HepG2 (cell line): Measurements from ENCODE around the gene PLPPR2. TPM values are rescaled to one million over a fixed set of nuclear protein-coding genes. Genes with fewer than 3 reads are reported as not detected.

Experiments used
- FIP1L1 ChIP-seq: fragments of 200-400 bp; formaldehyde crosslinking; IDR thresholded peaks from 2 replicates; pipeline ENCODE4 v1.6.1; 2018; ENCODE audit warnings: low read depth, mild to moderate bottlenecking, low read length, moderate library complexity, borderline replicate concordance; ENCODE audit not compliant: insufficient read depth
- IKZF1 ChIP-seq: fragments of 450-650 bp; IDR thresholded peaks from 2 replicates; pipeline ENCODE4 v1.7.1; 2016
- KLF16 ChIP-seq, 2 experiments: sonication (generic) in 1 of 2; formaldehyde crosslinking in 1 of 2; IDR thresholded peaks; 2 replicates each; pipeline versions ENCODE4 v1.6.1 to v1.8.0; 2016 to 2023; ENCODE audit warnings: missing genetic modification reagents in 2 of 2, missing compliant biosample characterization in 1 of 2
- LCORL ChIP-seq, 2 experiments: fragments of 450-650 bp in 1 of 2; sonication (generic) in 1 of 2; formaldehyde crosslinking in 1 of 2; IDR thresholded peaks; 2 replicates each; pipeline versions ENCODE4 v1.5.0 to v1.6.1; 2017 to 2020; ENCODE audit warnings: antibody characterized with exemption in 1 of 2, missing genetic modification reagents in 1 of 2
- RORA ChIP-seq: sonication (generic); formaldehyde crosslinking; IDR thresholded peaks from 2 replicates; pipeline ENCODE4 v1.5.0; 2020; ENCODE audit warnings: mild to moderate bottlenecking, missing genetic modification reagents, moderate library complexity
- ZKSCAN1 ChIP-seq: fragments of 150-350 bp; IDR thresholded peaks from 2 replicates; pipeline ENCODE4 v1.6.1; 2014; ENCODE audit warnings: low read length
- ZNF232 ChIP-seq: sonication (generic); formaldehyde crosslinking; IDR thresholded peaks from 2 replicates; pipeline ENCODE4 v1.4.0; 2020; ENCODE audit warnings: missing genetic modification reagents, borderline replicate concordance
- ZNF34 ChIP-seq: sonication (generic); formaldehyde crosslinking; IDR thresholded peaks from 2 replicates; pipeline ENCODE4 v1.4.0; 2020; ENCODE audit warnings: mild to moderate bottlenecking, missing genetic modification reagents, borderline replicate concordance
- ZNF556 ChIP-seq: sonication (generic); formaldehyde crosslinking; IDR thresholded peaks from 2 replicates; pipeline ENCODE4 v1.4.0; 2020; ENCODE audit warnings: mild to moderate bottlenecking, missing genetic modification reagents, borderline replicate concordance
- ZNF724P ChIP-seq: sonication (generic); formaldehyde crosslinking; IDR thresholded peaks from 2 replicates; pipeline ENCODE4 v1.8.0; 2022; ENCODE audit warnings: missing genetic modification reagents, borderline replicate concordance
- ZNF891 ChIP-seq: sonication (generic); formaldehyde crosslinking; IDR thresholded peaks from 2 replicates; pipeline ENCODE4 v1.5.0; 2020; ENCODE audit warnings: mild to moderate bottlenecking, missing genetic modification reagents
- polyA plus RNA-seq, 8 experiments: library from polyadenylated mRNA; depleted of rRNA in 3 of 8; stranded (reverse) in 7 of 8; unstranded in 1 of 8; fragments of >200 nt; fragmentation: Illumina TruSeq in 4 of 8; extraction: Trizol in 4 of 8; gene quantifications; 2 replicates each; pipeline versions ENCODE4 v1.2.1 to v1.2.3, GENCODE V29; 2011 to 2016; ENCODE audit warnings: low read depth in 4 of 8, missing spikeins in 1 of 8, mixed read lengths in 1 of 8; ENCODE audit not compliant: insufficient read depth in 1 of 8
- total RNA-seq, 5 experiments: library from RNA; depleted of rRNA; stranded (reverse); fragments of >200 nt; fragmentation: Illumina TruSeq; extraction: Trizol; gene quantifications; 2 replicates each; pipeline ENCODE4 v1.2.3, GENCODE V29; 2016; ENCODE audit warnings: low read depth in 1 of 5
- TF ChIP-seq, protein P1 (sequence below): sonication (generic); formaldehyde crosslinking; IDR thresholded peaks from 2 replicates; pipeline ENCODE4 v1.4.0; 2020; ENCODE audit warnings: mild to moderate bottlenecking, missing genetic modification reagents
- TF ChIP-seq, protein P2 (sequence below): sonication (generic); formaldehyde crosslinking; IDR thresholded peaks from 2 replicates; pipeline ENCODE4 v1.8.0; 2022; ENCODE audit warnings: mild to moderate bottlenecking, missing genetic modification reagents, moderate library complexity
- TF ChIP-seq, protein P3 (sequence below): sonication (generic); formaldehyde crosslinking; IDR thresholded peaks from 2 replicates; pipeline ENCODE4 v1.4.0; 2020; ENCODE audit warnings: missing genetic modification reagents

The PLPPR2 gene
- total and polyA plus RNA-seq, 2 of the 13 experiments (the other 11 are each of a cell fraction or from before 2014, with no cell fraction given): 1.5 to 2.1 TPM

DNA sequence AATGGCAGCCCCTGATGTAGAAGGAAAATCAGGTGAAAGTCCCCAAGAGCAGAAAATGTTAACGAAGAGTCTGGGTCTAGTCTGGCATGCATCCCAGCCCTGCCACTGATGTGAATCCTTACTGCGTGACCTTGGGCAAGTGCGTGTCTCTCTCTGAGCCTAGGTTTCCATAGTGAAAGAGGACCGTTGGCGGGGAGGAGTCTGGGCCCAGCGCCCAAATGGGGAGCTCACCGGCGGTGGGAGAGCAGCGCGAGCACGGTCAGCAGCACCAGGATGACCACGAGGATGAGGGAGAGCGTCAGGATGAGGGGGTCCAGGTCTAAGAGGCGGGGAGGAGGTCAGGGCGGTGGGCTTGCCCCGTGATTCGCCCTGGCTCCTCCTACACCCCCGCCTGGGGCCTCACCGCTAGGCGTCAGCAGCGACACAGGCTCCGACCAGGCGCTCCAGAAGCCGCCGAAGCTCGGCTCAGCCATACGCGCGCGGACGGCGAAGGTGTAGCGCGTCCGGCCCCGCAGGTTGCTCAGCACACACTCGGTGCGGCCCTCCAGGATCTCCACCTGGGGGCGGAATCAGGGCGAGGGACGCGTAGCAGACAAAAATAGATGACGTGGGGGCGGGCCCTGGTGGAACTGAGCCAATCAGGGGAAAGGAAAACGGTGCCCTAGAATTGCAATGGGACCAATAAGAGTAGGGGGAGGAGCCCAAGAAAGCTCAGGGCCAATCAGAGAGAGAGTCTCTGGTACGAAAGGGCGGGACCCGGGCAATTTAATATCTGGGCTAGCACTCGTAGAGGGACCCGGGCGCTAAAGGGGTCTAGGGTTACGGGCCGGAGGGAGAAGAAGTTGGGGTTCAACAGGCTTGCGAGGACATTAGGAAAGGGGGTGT, 25.7 kb downstream of the PLPPR2 start (continued):
- TF ChIP-seq, protein P1, sequence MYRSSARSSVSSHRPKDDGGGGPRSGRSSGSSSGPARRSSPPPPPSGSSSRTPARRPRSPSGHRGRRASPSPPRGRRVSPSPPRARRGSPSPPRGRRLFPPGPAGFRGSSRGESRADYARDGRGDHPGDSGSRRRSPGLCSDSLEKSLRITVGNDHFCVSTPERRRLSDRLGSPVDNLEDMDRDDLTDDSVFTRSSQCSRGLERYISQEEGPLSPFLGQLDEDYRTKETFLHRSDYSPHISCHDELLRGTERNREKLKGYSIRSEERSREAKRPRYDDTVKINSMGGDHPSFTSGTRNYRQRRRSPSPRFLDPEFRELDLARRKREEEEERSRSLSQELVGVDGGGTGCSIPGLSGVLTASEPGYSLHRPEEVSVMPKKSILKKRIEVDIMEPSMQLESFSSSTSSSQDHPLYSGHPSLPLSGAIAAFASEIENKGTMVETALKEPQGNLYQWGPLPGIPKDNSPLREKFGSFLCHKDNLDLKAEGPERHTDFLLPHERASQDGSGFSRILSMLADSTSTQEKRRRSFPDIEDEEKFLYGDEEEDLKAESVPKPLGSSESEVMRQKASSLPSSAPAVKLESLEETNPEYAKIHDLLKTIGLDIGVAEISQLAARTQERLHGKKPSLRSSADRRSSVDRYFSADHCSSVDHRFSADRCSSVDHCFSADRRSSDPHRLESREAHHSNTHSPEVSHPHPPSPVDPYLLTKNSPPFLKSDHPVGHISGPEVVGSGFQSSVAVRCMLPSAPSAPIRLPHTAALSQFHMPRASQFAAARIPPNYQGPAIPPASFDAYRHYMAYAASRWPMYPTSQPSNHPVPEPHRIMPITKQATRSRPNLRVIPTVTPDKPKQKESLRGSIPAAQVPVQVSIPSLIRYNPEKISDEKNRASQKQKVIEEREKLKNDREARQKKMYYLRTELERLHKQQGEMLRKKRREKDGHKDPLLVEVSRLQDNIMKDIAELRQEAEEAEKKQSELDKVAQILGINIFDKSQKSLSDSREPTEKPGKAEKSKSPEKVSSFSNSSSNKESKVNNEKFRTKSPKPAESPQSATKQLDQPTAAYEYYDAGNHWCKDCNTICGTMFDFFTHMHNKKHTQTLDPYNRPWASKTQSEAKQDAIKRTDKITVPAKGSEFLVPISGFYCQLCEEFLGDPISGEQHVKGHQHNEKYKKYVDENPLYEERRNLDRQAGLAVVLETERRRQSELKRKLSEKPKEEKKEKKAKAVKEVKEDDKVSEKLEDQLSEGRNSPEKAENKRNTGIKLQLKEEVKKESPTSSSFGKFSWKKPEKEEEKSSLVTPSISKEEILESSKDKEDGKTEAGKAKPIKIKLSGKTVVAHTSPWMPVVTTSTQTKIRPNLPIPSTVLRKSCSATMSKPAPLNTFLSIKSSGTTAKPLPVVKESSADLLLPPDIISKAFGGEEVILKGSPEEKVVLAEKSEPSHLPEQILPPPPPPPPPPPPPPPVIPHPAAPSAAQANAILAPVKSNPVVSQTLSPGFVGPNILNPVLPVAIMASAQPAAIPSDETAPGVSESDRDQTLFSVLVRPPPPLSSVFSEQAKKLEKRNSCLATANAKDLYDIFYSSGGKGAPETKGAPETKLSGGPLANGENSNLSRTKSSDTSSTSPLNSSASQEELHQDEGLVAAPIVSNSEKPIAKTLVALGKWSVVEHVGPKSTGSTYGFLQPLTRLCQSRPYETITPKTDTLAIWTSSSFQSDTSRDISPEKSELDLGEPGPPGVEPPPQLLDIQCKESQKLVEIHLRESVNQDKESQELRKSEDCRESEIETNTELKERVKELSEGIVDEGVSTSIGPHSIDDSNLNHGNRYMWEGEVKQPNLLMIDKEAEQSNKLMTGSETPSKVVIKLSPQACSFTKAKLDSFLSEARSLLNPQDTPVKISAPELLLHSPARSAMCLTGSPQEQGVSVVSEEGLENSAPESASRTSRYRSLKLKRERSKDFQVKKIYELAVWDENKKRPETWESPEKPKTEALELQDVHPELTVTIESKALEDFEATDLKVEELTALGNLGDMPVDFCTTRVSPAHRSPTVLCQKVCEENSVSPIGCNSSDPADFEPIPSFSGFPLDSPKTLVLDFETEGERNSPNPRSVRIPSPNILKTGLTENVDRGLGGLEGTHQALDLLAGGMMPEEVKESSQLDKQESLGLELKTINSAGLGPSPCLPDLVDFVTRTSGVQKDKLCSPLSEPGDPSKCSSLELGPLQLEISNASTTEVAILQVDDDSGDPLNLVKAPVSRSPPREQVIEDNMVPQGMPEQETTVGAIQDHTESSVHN (CRISPR knock-in tag): no peak
- TF ChIP-seq, protein P2, sequence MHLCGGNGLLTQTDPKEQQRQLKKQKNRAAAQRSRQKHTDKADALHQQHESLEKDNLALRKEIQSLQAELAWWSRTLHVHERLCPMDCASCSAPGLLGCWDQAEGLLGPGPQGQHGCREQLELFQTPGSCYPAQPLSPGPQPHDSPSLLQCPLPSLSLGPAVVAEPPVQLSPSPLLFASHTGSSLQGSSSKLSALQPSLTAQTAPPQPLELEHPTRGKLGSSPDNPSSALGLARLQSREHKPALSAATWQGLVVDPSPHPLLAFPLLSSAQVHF (CRISPR knock-in tag): no peak
- TF ChIP-seq FIP1L1: no peak
- no peak for TF ChIP-seq ZNF232 (CRISPR knock-in tag)
- TF ChIP-seq RORA (CRISPR knock-in tag): no peak
- peak; percentile 62; the same call in 1 of the 2 replicates for TF ChIP-seq ZNF891 (CRISPR knock-in tag)
- peak; percentile 86 for TF ChIP-seq ZNF556
- TF ChIP-seq ZKSCAN1: no peak
- no peak for TF ChIP-seq IKZF1
- 0 out of 2 replicates have a peak, but pooled peaks have one; percentile 46 for TF ChIP-seq ZNF34
- TF ChIP-seq KLF16 (CRISPR knock-in tag; IDR thresholded peaks at IDR 0.05): peak in 1 of 2 experiments; percentile 86; a peak in 1 of 4 replicates
- peak; percentile 63 for TF ChIP-seq ZNF724P (CRISPR knock-in tag)
- TF ChIP-seq, protein P3, sequence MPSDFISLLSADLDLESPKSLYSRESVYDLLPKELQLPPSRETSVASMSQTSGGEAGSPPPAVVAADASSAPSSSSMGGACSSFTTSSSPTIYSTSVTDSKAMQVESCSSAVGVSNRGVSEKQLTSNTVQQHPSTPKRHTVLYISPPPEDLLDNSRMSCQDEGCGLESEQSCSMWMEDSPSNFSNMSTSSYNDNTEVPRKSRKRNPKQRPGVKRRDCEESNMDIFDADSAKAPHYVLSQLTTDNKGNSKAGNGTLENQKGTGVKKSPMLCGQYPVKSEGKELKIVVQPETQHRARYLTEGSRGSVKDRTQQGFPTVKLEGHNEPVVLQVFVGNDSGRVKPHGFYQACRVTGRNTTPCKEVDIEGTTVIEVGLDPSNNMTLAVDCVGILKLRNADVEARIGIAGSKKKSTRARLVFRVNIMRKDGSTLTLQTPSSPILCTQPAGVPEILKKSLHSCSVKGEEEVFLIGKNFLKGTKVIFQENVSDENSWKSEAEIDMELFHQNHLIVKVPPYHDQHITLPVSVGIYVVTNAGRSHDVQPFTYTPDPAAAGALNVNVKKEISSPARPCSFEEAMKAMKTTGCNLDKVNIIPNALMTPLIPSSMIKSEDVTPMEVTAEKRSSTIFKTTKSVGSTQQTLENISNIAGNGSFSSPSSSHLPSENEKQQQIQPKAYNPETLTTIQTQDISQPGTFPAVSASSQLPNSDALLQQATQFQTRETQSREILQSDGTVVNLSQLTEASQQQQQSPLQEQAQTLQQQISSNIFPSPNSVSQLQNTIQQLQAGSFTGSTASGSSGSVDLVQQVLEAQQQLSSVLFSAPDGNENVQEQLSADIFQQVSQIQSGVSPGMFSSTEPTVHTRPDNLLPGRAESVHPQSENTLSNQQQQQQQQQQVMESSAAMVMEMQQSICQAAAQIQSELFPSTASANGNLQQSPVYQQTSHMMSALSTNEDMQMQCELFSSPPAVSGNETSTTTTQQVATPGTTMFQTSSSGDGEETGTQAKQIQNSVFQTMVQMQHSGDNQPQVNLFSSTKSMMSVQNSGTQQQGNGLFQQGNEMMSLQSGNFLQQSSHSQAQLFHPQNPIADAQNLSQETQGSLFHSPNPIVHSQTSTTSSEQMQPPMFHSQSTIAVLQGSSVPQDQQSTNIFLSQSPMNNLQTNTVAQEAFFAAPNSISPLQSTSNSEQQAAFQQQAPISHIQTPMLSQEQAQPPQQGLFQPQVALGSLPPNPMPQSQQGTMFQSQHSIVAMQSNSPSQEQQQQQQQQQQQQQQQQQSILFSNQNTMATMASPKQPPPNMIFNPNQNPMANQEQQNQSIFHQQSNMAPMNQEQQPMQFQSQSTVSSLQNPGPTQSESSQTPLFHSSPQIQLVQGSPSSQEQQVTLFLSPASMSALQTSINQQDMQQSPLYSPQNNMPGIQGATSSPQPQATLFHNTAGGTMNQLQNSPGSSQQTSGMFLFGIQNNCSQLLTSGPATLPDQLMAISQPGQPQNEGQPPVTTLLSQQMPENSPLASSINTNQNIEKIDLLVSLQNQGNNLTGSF (CRISPR knock-in tag): no peak
- no peak for TF ChIP-seq LCORL (IDR thresholded peaks at IDR 0.05)
- peak; percentile 75; the same call in 1 of the 2 replicates for TF ChIP-seq LCORL (CRISPR knock-in tag; IDR thresholded peaks at IDR 0.05)
